Thyroid gland (tissue), 4 donors: ENCODE data around the gene CPA3.

Experiments used
- CTCF ChIP-seq, 6 experiments: fragments of 200-600 bp in 3 of 6; fragments of 450-650 bp in 3 of 6; sonication (generic) in 3 of 6; IDR thresholded peaks; one replicate each; pipeline ENCODE4 v1.5.1; 2016 to 2019; ENCODE audit warnings: antibody characterized with exemption in 6 of 6, mild to moderate bottlenecking in 2 of 6, inconsistent platforms in 1 of 6, moderate library complexity in 1 of 6
- POLR2A ChIP-seq, 2 donors: fragments of 450-650 bp; IDR thresholded peaks; one replicate each; pipeline ENCODE4 v1.6.1; 2017; ENCODE audit warnings: antibody characterized with exemption in 2 of 2, mild to moderate bottlenecking in 2 of 2, moderate library complexity in 1 of 2

GRCh38 chr3:148911592-148911991, 46.5 kb downstream of the CPA3 start:
- TF ChIP-seq CTCF (IDR thresholded peaks at IDR 0.05) (no peak), POLR2A (IDR thresholded peaks at IDR 0.05) (no peak)
